IPS-18c (cell line): ENCODE results near the gene UPP1.

Source experiments
- H3K4me3 ChIP-seq: 2 replicates; pipeline ENCODE4 v1.7.0; 2013; ENCODE audit warnings: low read depth, mild to moderate bottlenecking, low read length, moderate library complexity; ENCODE audit not compliant: insufficient read depth
- H3K9me3 ChIP-seq: one replicate; pipeline ENCODE4 v1.6.1; 2013; ENCODE audit warnings: mild to moderate bottlenecking, low read length, moderate library complexity; ENCODE audit not compliant: control insufficient read depth, insufficient read depth

Gene UPP1

GRCh38 chr7:48089046-48090003 lies at the start of gene UPP1:
Gene UPP1 (plus strand): TSS chr7:48089265. CDS start chr7:48094784, 5,519 bp downstream.
- peak within 1 kb of the TSS; percentile 85 for H3K4me3 ChIP-seq
- no peaks in the 10 kb centered on the region for H3K9me3 ChIP-seq

DNA sequence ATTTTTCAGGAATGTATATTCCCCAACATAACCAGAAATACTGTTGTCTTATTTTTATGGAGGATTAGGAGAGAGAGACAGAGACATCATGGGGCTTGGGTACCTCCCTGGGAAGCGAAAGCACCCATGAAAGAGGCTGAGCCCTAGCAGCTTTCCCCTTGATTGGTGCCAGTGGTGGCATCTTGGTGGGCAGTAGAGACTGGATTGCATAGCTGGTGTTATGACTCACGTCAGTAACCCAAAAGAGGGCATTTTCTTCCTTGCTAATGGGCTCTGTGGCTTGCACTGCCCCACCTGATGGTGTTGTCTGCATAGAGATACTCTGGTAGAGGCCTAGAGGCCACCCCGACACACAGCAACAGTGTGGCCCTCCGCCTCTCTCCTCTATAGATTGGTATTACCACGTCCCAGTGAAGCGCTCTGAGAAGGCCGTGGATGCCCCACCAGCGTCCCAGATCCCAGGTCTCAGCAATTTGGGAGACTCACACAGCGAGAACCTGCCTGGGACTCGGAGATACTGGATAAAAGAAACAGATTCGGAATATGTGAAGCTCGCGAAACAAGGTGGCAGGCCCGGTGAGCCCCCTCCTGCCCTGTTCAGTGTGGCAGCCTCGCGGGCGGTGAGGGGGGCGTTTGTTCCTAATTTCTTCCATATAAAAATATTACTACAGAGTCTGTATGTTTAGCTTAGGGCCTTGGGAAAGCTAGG lies 48.0 kb upstream of the UPP1 start:
- H3K4me3 ChIP-seq, result no peak overlapping the region
- no peaks in the 10 kb centered on the region for H3K9me3 ChIP-seq

- Histone ChIP-seq H3K9me3 (no peaks in the 10 kb centered on the region), H3K4me3 (no peak overlapping the region)
These were observed 47.5 kb upstream of the UPP1 start for GRCh38 chr7:48041653-48041970.

DNA sequence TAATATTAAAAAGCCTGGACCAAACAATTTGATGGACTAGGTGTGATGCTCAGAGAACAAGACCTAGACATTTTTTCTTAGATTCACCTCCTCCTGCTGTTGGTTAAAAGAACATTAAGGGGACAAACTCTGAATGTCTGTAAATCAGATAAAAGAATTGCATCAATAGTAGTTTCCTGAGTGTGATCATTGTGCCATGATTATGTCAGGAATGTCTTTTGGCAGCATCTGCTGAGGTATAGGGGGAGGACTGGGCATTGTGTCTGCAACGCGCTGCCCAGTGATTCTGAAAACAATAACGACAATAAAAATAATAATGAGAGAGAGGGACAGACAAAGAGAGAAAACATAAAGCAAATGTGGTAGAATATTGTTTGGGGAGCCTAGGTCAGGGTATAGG lies 46.8 kb upstream of the UPP1 start:
- no peaks in the 10 kb centered on the region for H3K9me3 ChIP-seq
- no peak overlapping the region for H3K4me3 ChIP-seq

GRCh38 chr7:48042636-48043035 lies 46.4 kb upstream of the UPP1 start:
- Histone ChIP-seq H3K9me3 (no peaks in the 10 kb centered on the region), H3K4me3 (no peak overlapping the region)

DNA sequence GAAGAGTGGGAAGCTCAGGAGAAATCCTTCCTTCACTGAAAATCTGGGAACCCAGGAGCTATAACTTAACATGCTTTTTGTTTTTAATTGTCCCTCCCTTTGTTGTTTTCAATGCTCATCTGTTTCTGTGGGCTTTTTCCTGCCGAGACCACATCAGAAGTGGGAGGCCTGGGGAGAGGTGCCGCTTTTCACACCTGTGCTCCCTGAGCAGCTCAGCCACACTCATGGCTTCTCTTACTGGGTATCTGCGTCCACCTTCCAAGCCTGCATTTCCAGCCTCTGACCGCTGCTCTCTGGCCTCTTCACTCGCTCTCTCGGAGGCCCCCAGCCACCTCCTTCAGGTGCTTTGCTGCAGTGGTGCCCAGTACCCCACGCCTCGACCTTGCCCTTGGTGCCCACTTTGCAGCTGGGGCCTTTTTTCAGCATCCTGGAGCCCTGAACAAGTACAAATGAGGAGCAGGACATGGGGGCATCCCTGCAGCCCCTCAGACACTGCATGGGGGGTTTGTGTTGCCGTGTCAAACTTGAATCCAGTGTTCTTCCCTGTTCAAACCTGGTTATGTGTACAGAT lies 43.8 kb upstream of the UPP1 start:
- Histone ChIP-seq H3K9me3 (no peaks in the 10 kb centered on the region), H3K4me3 (no peak overlapping the region)

- H3K9me3 ChIP-seq, result no peaks in the 10 kb centered on the region
- no peak overlapping the region for H3K4me3 ChIP-seq
These were observed 42.6 kb upstream of the UPP1 start for GRCh38 chr7:48046458-48046857.

DNA sequence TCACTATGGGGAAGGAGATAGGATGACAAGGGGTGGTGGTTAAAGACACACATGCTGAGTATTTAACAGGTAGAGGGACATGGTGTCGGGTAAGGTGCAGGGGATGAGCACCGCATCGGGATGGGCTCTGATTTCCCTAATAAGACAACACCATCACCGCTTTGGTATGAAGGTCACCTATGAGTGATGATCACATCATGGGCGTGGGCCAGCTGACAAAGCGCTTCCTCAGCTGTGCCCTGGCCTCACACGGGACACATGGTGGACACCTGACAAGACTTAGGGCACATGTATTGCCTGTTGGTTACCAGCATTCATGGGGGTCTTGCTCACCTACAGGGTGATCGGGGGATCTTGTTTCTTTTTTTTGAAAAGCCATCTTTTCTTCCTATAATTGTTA lies 41.0 kb upstream of the UPP1 start:
- Histone ChIP-seq H3K4me3 (no peak overlapping the region), H3K9me3 (no peaks in the 10 kb centered on the region)

DNA sequence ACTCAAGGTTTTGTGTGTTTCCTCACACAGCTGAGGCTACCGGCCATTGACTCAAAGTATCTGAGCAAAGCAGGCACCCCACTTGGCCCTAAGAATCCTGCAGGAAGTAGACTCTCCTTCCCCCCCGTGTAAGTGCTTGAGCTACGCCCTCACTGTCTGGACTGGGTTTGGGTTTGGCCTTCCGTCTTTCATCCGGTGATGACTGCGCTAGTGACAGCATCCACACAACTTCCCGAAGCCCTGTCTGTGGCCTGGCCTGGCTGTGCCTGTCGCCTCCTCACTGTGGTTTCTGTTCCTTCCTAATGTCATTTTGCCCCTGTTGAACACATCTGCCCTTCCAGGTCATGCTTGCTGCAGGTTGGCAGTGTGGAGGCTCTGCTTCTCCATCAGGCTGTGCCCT lies 39.2 kb upstream of the UPP1 start:
- Histone ChIP-seq H3K4me3 (no peak overlapping the region), H3K9me3 (no peaks in the 10 kb centered on the region)

GRCh38 chr7:48052748-48053147 lies 36.3 kb upstream of the UPP1 start:
- no peak overlapping the region for H3K4me3 ChIP-seq
- no peaks in the 10 kb centered on the region for H3K9me3 ChIP-seq

DNA sequence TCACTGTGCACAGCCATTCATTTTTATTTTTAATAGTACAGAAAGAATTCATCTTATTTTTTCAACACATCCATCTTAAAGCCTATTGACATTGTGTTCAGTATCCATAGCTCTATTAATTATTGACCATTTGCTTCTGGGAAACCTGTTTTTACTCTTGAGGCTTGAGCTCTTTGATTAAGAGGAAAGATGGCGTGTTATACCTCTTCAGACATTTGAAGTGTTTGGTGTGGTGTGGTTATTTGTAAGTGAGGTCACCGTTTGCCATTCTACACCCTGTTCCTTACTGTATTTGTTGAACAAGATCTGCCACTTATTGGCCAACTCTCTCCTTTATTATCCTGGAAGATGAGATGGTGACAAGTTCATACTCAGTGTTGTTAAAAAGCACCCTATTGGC lies 35.3 kb upstream of the UPP1 start:
- H3K4me3 ChIP-seq, result no peak overlapping the region
- H3K9me3 ChIP-seq, result no peaks in the 10 kb centered on the region

GRCh38 chr7:48058990-48059389 lies 30.1 kb upstream of the UPP1 start:
- no peaks in the 10 kb centered on the region for H3K9me3 ChIP-seq
- H3K4me3 ChIP-seq, result no peak overlapping the region

- no peak overlapping the region for H3K4me3 ChIP-seq
- no peaks in the 10 kb centered on the region for H3K9me3 ChIP-seq
These were observed 29.4 kb upstream of the UPP1 start for GRCh38 chr7:48059706-48060105.

- H3K9me3 ChIP-seq, result no peaks in the 10 kb centered on the region
- H3K4me3 ChIP-seq, result no peak overlapping the region
These were observed 25.1 kb upstream of the UPP1 start for GRCh38 chr7:48063985-48064384.

DNA sequence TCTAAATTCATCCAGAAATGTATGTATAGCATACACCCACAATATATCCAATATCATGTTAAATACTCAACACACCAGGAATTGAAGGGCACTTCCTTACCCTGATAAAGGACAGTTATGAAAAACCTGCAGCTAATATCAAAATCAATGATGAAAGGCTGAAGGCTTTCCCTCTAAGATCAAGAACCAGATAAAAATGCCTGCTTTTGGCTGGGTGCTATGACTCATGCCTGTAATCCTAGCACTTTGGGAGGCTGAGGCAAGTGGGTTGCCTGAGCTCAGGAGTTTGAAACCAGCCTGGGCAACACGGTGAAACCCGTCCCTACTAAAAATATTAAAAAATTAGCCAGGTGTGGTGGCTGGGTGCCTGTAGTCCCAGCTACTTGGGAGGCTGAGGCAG lies 21.6 kb upstream of the UPP1 start:
- H3K9me3 ChIP-seq, result no peaks in the 10 kb centered on the region

GRCh38 chr7:48074204-48074654 lies 14.8 kb upstream of the UPP1 start:
- Histone ChIP-seq H3K9me3 (no peaks in the 10 kb centered on the region), H3K4me3 (no peak overlapping the region)

More for the DNA sequence above, 21.6 kb upstream of the UPP1 start:
- no peak overlapping the region for H3K4me3 ChIP-seq

DNA sequence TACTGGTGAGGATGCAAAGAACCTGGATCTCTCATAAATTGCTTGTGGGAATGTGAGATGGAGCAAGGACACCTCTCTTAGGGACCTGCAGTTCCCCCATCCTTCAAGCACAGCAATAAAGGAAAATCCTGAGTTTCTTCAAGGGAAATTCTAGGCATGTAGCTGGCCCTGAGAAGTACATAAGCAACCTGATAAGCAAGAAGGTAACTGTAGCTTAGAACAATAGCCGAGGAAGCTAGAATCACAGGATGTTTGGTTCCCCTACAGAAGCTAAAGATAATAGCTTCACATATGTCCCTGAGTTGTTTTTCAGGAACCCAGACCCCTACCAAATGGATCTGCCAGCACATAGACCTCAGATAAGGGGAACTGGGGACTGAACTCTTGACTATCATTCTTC lies 11.6 kb upstream of the UPP1 start:
- Histone ChIP-seq H3K9me3 (no peaks in the 10 kb centered on the region), H3K4me3 (no peak overlapping the region)

DNA sequence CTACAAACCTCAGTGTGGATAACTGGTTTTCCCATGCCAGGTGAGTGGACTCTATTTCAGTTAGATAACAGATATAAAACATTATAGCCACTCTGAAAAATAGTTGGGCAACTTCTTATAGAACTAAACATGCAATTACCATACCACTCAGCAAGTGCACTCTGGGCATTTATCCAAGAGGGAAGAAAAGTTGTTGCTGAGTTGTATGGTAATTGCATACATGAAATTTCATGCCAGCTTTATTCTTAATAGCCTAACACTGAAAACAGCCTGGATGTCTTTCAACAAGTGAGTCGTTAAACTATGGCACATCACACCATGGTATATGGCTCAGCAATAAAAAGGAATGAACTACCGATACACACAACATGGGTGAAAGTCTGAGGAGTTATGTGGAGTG lies 10.6 kb upstream of the UPP1 start:
- no peak overlapping the region for H3K4me3 ChIP-seq
- H3K9me3 ChIP-seq, result no peaks in the 10 kb centered on the region
